PC-9 (cell line): ENCODE data around the gene ITPR3. TPM values are rescaled to one million over a fixed set of nuclear protein-coding genes. Genes with fewer than 3 reads are reported as not detected.

ENCODE experiments used
- BruUV-seq: library from RNA; stranded (reverse); fragments of 400-500 nt; replicated peaks from 2 replicates; lab custom pipeline; 2021; lab: Mats Ljungman, UMichigan
- CTCF ChIA-PET: fragments of 300-600 bp; sonication (Branson Sonifier 250); formaldehyde crosslinking; loops from one replicate; lab custom pipeline; 2022; ENCODE audit warnings: antibody characterized with exemption; lab: Charles Lee
- POLR2A ChIA-PET: fragments of 300-600 bp; sonication (Branson Sonifier 250); formaldehyde crosslinking; loops from one replicate; lab custom pipeline; 2022; ENCODE audit warnings: antibody characterized with exemption; ENCODE audit not compliant: unreplicated experiment; lab: Charles Lee
- DNase-seq, 2 experiments: peaks; one replicate each; pipeline versions ENCODE4 v3.0.0 to v3.0.0-alpha.2; 2015 to 2022; ENCODE audit warnings: mixed read lengths in 1 of 2
- H2AFZ ChIP-seq: fragments of 200-600 bp; sonication (generic); 2 replicates; pipeline ENCODE4 v1.8.1; 2017; ENCODE audit warnings: antibody characterized with exemption
- H3F3A ChIP-seq: fragments of 200-600 bp; sonication (generic); 2 replicates; pipeline ENCODE4 v1.8.1; 2017; ENCODE audit warnings: antibody characterized with exemption, mild to moderate bottlenecking, low read depth; ENCODE audit not compliant: insufficient read depth
- H3K27ac ChIP-seq: fragments of 200-600 bp; sonication (generic); 2 replicates; pipeline ENCODE4 v1.6.1; 2016; ENCODE audit warnings: mixed run types
- H3K27me3 ChIP-seq: fragments of 200-600 bp; sonication (generic); 2 replicates; pipeline ENCODE4 v1.6.1; 2016; ENCODE audit warnings: low read depth, mixed run types; ENCODE audit not compliant: insufficient read depth
- H3K36me3 ChIP-seq: fragments of 200-600 bp; sonication (generic); 2 replicates; pipeline ENCODE4 v1.6.1; 2016; ENCODE audit warnings: low read depth, mixed run types
- H3K4me1 ChIP-seq: fragments of 200-600 bp; sonication (generic); replicated peaks from 2 replicates; pipeline ENCODE4 v1.6.1; 2016; ENCODE audit warnings: mixed run types; ENCODE audit not compliant: insufficient read depth
- H3K4me2 ChIP-seq: fragments of 200-600 bp; sonication (generic); 2 replicates; pipeline ENCODE4 v1.6.1; 2017; ENCODE audit warnings: mixed run types
- H3K4me3 ChIP-seq: fragments of 200-600 bp; sonication (generic); 2 replicates; pipeline ENCODE4 v1.6.1; 2016; ENCODE audit warnings: mixed run types
- H3K79me2 ChIP-seq: fragments of 200-600 bp; sonication (generic); 2 replicates; pipeline ENCODE4 v1.6.1; 2017; ENCODE audit warnings: low read depth, mixed run types
- H3K9me2 ChIP-seq: fragments of 200-600 bp; sonication (generic); 2 replicates; pipeline ENCODE4 v1.8.1; 2017; ENCODE audit warnings: mild to moderate bottlenecking; ENCODE audit not compliant: insufficient read depth
- H3K9me3 ChIP-seq: fragments of 200-600 bp; sonication (generic); 2 replicates; pipeline ENCODE4 v1.8.1; 2016; ENCODE audit warnings: low read depth; ENCODE audit not compliant: insufficient read depth
- H4K20me1 ChIP-seq: fragments of 200-600 bp; sonication (generic); 2 replicates; pipeline ENCODE4 v1.8.1; 2017; ENCODE audit not compliant: insufficient read depth
- CTCF ChIP-seq: fragments of 200-600 bp; sonication (generic); conservative IDR thresholded peaks from 2 replicates; pipeline ENCODE4 v1.6.1; 2017; ENCODE audit warnings: mixed run types, antibody characterized with exemption, mild to moderate bottlenecking, moderate library complexity
- EZH2 ChIP-seq: fragments of 200-600 bp; sonication (generic); IDR thresholded peaks from 2 replicates; pipeline ENCODE4 v1.8.0; 2017; ENCODE audit warnings: antibody characterized with exemption, low read depth
- intact Hi-C: fragments of 100-400 bp; cut with micrococcal nuclease; formaldehyde crosslinking; loops from one replicate; pipeline ENCODE4 v1.10.0; 2022; ENCODE audit not compliant: unreplicated experiment
- total RNA-seq: library from RNA; stranded (reverse); gene quantifications from 2 replicates; pipeline ENCODE4 v1.2.3, GENCODE V29; 2021

The ITPR3 gene
- total RNA-seq, 1 experiment from 2014 or later, result 86.9 TPM

- H3K9me2 ChIP-seq, result no peaks in the 10 kb centered on the region
- H3K4me1 ChIP-seq, result peaks cover 38% of the 10 kb centered on the region
- POLR2A ChIA-PET, result no interaction called here
- H3K27ac ChIP-seq, result peak overlapping the region; percentile 71
- DNase-seq, result no peak
- peaks cover 19% of the 10 kb centered on the region; the same call in 1 of the 2 replicates for H3F3A ChIP-seq
- CTCF ChIA-PET, result interaction anchor here (0.7 kb wide), 1 partner anchor 28 kb away, joined by 6 read pairs; the partner anchor contains the start of gene UQCC2
- no peak overlapping the region; the same call in 1 of the 2 replicates for H2AFZ ChIP-seq
- no peaks in the 10 kb centered on the region for H3K27me3 ChIP-seq
- TF ChIP-seq EZH2, result no peak
- no peak for TF ChIP-seq CTCF
- no TSS peak for BruUV-seq
- no peak overlapping the region for H3K4me3 ChIP-seq
- H3K9me3 ChIP-seq, result no peaks in the 10 kb centered on the region
- peak overlapping the region; percentile 44 for H3K4me2 ChIP-seq
- H3K79me2 ChIP-seq, result no peaks in the 10 kb centered on the region
- no peaks in the 10 kb centered on the region for H3K36me3 ChIP-seq
- intact Hi-C loops, result no loop called here
- no peaks in the 10 kb centered on the region for H4K20me1 ChIP-seq
Measured at GRCh38 chr6:33739571-33739970, 118.4 kb downstream of the ITPR3 start.

- peak; percentile 34 to 83 for DNase-seq
- POLR2A ChIA-PET, result interaction anchor here (0.6 kb wide), 1 partner anchor 1105 kb away, joined by 4 read pairs; no protein-coding TSS in a partner anchor
Measured at GRCh38 chr6:33740204-33740608, 119.1 kb downstream of the ITPR3 start.

GRCh38 chr6:33740794-33741193 is 119.7 kb downstream of the ITPR3 start:
- H3K27ac ChIP-seq, result peak overlapping the region; percentile 71
- DNase-seq, result no peak
- H3K79me2 ChIP-seq, result no peaks in the 10 kb centered on the region
- no peaks in the 10 kb centered on the region for H3K27me3 ChIP-seq
- intact Hi-C loops, result no loop called here
- no peaks in the 10 kb centered on the region for H3K9me2 ChIP-seq
- peaks cover 47% of the 10 kb centered on the region for H3K4me1 ChIP-seq
- no TSS peak for BruUV-seq
- 0 out of 2 replicates have a peak overlapping the region, but pooled peaks have one; percentile 10 for H2AFZ ChIP-seq
- peaks cover 20% of the 10 kb centered on the region; the same call in 1 of the 2 replicates for H3F3A ChIP-seq
- H3K4me3 ChIP-seq, result no peak overlapping the region
- H3K4me2 ChIP-seq, result peak overlapping the region; percentile 44
- ChIA-PET POLR2A (interaction anchor here (0.6 kb wide), 1 partner anchor 1106 kb away, joined by 4 read pairs; no protein-coding TSS in a partner anchor), CTCF (no interaction called here)
- TF ChIP-seq EZH2 (no peak), CTCF (no peak)
- no peaks in the 10 kb centered on the region for H3K36me3 ChIP-seq
- no peaks in the 10 kb centered on the region for H4K20me1 ChIP-seq
- no peaks in the 10 kb centered on the region for H3K9me3 ChIP-seq

More at GRCh38 chr6:33740204-33740608, 119.1 kb downstream of the ITPR3 start:
- intact Hi-C loops, result no loop called here
- peak overlapping the region; percentile 71 for H3K27ac ChIP-seq
- H3K9me3 ChIP-seq, result no peaks in the 10 kb centered on the region
- H3F3A ChIP-seq, result peaks cover 20% of the 10 kb centered on the region; the same call in 1 of the 2 replicates
- no TSS peak for BruUV-seq
- no peaks in the 10 kb centered on the region for H3K79me2 ChIP-seq
- H3K9me2 ChIP-seq, result no peaks in the 10 kb centered on the region
- no peaks in the 10 kb centered on the region for H3K27me3 ChIP-seq
- H3K36me3 ChIP-seq, result no peaks in the 10 kb centered on the region
- CTCF ChIA-PET, result interaction anchor here (0.7 kb wide), 1 partner anchor 29 kb away, joined by 6 read pairs; the partner anchor contains the start of gene UQCC2
- peak overlapping the region; percentile 10; the same call in 1 of the 2 replicates for H2AFZ ChIP-seq
- H4K20me1 ChIP-seq, result no peaks in the 10 kb centered on the region
- H3K4me3 ChIP-seq, result no peak overlapping the region
- TF ChIP-seq CTCF, result no peak
- TF ChIP-seq EZH2, result no peak
- H3K4me1 ChIP-seq, result peaks cover 44% of the 10 kb centered on the region
- peak overlapping the region; percentile 44 for H3K4me2 ChIP-seq
